Gastrocnemius medialis (tissue), 4 donors: ENCODE results near the gene AP1G2.

ENCODE experiments used
- CTCF ChIP-seq, 5 experiments: fragments of 450-650 bp in 3 of 5; fragments of 200-600 bp in 2 of 5; sonication (generic) in 2 of 5; IDR thresholded peaks in 4 of 5; conservative IDR thresholded peaks in 1 of 5; 1 replicate in 4 of 5; 2 replicates in 1 of 5; pipeline ENCODE4 v1.5.1; 2016 to 2019; ENCODE audit warnings: antibody characterized with exemption in 5 of 5, mild to moderate bottlenecking in 3 of 5, moderate library complexity in 3 of 5
- POLR2A ChIP-seq, 2 donors: fragments of 450-650 bp; IDR thresholded peaks; one replicate each; pipeline ENCODE4 v1.6.1; 2017; ENCODE audit warnings: antibody characterized with exemption in 2 of 2, mild to moderate bottlenecking in 2 of 2, moderate library complexity in 2 of 2

DNA sequence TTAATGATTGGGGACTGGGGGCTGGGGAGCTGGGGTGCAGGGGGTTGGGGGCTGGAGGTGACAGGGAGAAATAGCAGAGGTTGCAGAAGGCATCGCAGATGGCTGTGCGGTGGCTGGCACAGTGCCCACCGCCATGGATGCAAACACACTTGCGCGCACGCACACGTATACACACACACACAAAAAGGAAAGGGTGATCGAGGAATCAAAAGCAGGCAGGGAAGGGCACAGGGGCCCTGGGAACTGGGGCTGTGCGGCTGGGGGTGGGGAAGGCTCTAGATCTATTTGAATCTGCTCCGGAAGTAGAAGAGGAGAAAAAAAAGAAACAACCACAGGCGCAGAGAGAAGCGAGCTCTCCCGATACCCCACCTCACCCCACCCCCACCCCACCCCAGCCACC is 55.4 kb downstream of the AP1G2 start:
- TF ChIP-seq POLR2A (IDR thresholded peaks at IDR 0.05) (no peak), CTCF (IDR thresholded peaks at IDR 0.05 in 4 of 5, conservative IDR thresholded peaks at IDR 0.05 in 1 of 5) (no peak)
